ENCODE results near the gene ABCA1.
A peak's percentile ranks its signal among the peaks of the same experiment; 100 is the strongest.
"Not testable (repeated sequence)": the region's sequence is repeated elsewhere in the genome, so short reads cannot be mapped to it uniquely, and the experiment has no call there.

ABCA1 gene

GRCh38 chr9:104900871-104901270 lies 27.1 kb downstream of the ABCA1 start:
- no peak for DNase-seq

GRCh38 chr9:104900324-104900723 lies 27.6 kb downstream of the ABCA1 start:
- no peak for DNase-seq

- DNase-seq = no peak
Observed at GRCh38 chr9:104899759-104900247, 28.2 kb downstream of the ABCA1 start.

GRCh38 chr9:104898376-104898775 lies 29.6 kb downstream of the ABCA1 start:
- DNase-seq = not testable (repeated sequence)

GRCh38 chr9:104896131-104896530 lies 31.8 kb downstream of the ABCA1 start:
- DNase-seq = no peak

- no peak for DNase-seq
Observed at GRCh38 chr9:104895572-104895971, 32.4 kb downstream of the ABCA1 start.

GRCh38 chr9:104892701-104893100 lies 35.3 kb downstream of the ABCA1 start:
- no peak for DNase-seq

GRCh38 chr9:104890433-104890770 lies 37.6 kb downstream of the ABCA1 start:
- DNase-seq = no peak

- DNase-seq = no peak
Observed at GRCh38 chr9:104885818-104886709, 41.9 kb downstream of the ABCA1 start.

GRCh38 chr9:104883169-104883568 lies 44.8 kb downstream of the ABCA1 start:
- DNase-seq = no peak

GRCh38 chr9:104882566-104882965 lies 45.4 kb downstream of the ABCA1 start:
- DNase-seq = no peak

- DNase-seq = no peak
Observed at GRCh38 chr9:104882086-104882485, 45.9 kb downstream of the ABCA1 start.

GRCh38 chr9:104879555-104880309 lies 48.2 kb downstream of the ABCA1 start:
- no peak for DNase-seq

GRCh38 chr9:104876587-104876986 lies 51.4 kb downstream of the ABCA1 start:
- no peak for DNase-seq

- no peak for DNase-seq
Observed at GRCh38 chr9:104875897-104876296, 52.1 kb downstream of the ABCA1 start.

- DNase-seq = no peak
Observed at GRCh38 chr9:104875320-104875719, 52.6 kb downstream of the ABCA1 start.

GRCh38 chr9:104873489-104873850 lies 54.5 kb downstream of the ABCA1 start:
- DNase-seq = no peak

GRCh38 chr9:104872656-104873488 lies 55.1 kb downstream of the ABCA1 start:
- DNase-seq = no peak

GRCh38 chr9:104871961-104872527 lies 55.9 kb downstream of the ABCA1 start:
- no peak for DNase-seq

- DNase-seq = no peak
Observed at GRCh38 chr9:104869811-104870210, 58.1 kb downstream of the ABCA1 start.

- peak; percentile 82 for DNase-seq
Observed at GRCh38 chr9:104868687-104869404, 59.1 kb downstream of the ABCA1 start.

- no peak for DNase-seq
Observed at GRCh38 chr9:104868303-104868686, 59.7 kb downstream of the ABCA1 start.

Data from retina (tissue), 1 donor.